ENCODE results near the gene TMEM114.

The TMEM114 gene

GRCh38 chr16:8550728-8551387, 39.5 kb downstream of the TMEM114 start:
- DNase-seq (ENCODE audit: extremely low read depth, insufficient read length): no peak
- no peak overlapping the region for H3K4me3 ChIP-seq (replicated peaks; ENCODE audit: low read depth, low read length)
- H3K36me3 ChIP-seq (ENCODE audit: control insufficient read depth, insufficient read depth, low read length): no peaks in the 10 kb centered on the region
- TF ChIP-seq CTCF (IDR thresholded peaks at IDR 0.05; ENCODE audit: insufficient read depth, low read length, poor library complexity, severe bottlenecking): no peak
- H3K27me3 ChIP-seq (replicated peaks; ENCODE audit: control insufficient read depth, insufficient read depth, low read length): no peaks in the 10 kb centered on the region; the same call in 1 of the 2 replicates

- DNase-seq (ENCODE audit: extremely low read depth, insufficient read length): no peak
- H3K27me3 ChIP-seq (replicated peaks; ENCODE audit: control insufficient read depth, insufficient read depth, low read length): no peaks in the 10 kb centered on the region; the same call in 1 of the 2 replicates
- H3K36me3 ChIP-seq (ENCODE audit: control insufficient read depth, insufficient read depth, low read length): no peaks in the 10 kb centered on the region
- no peak for TF ChIP-seq CTCF (IDR thresholded peaks at IDR 0.05; ENCODE audit: insufficient read depth, low read length, poor library complexity, severe bottlenecking)
- no peak overlapping the region for H3K4me3 ChIP-seq (replicated peaks; ENCODE audit: low read depth, low read length)
These were observed 40.4 kb downstream of the TMEM114 start for GRCh38 chr16:8549843-8550412.

- no peaks in the 10 kb centered on the region for H3K36me3 ChIP-seq (ENCODE audit: control insufficient read depth, insufficient read depth, low read length)
- TF ChIP-seq CTCF (IDR thresholded peaks at IDR 0.05; ENCODE audit: insufficient read depth, low read length, poor library complexity, severe bottlenecking): no peak
- DNase-seq (ENCODE audit: extremely low read depth, insufficient read length): no peak
- H3K27me3 ChIP-seq (replicated peaks; ENCODE audit: control insufficient read depth, insufficient read depth, low read length): no peaks in the 10 kb centered on the region
- H3K4me3 ChIP-seq (replicated peaks; ENCODE audit: low read depth, low read length): no peak overlapping the region
These were observed 42.1 kb downstream of the TMEM114 start for GRCh38 chr16:8548166-8548565.

GRCh38 chr16:8547762-8548161, 42.5 kb downstream of the TMEM114 start:
- no peaks in the 10 kb centered on the region for H3K36me3 ChIP-seq (ENCODE audit: control insufficient read depth, insufficient read depth, low read length)
- H3K4me3 ChIP-seq (replicated peaks; ENCODE audit: low read depth, low read length): no peak overlapping the region
- no peak for TF ChIP-seq CTCF (IDR thresholded peaks at IDR 0.05; ENCODE audit: insufficient read depth, low read length, poor library complexity, severe bottlenecking)
- DNase-seq (ENCODE audit: extremely low read depth, insufficient read length): no peak
- no peaks in the 10 kb centered on the region for H3K27me3 ChIP-seq (replicated peaks; ENCODE audit: control insufficient read depth, insufficient read depth, low read length)

- H3K4me3 ChIP-seq (replicated peaks; ENCODE audit: low read depth, low read length): no peak overlapping the region
- no peak for TF ChIP-seq CTCF (IDR thresholded peaks at IDR 0.05; ENCODE audit: insufficient read depth, low read length, poor library complexity, severe bottlenecking)
- H3K36me3 ChIP-seq (ENCODE audit: control insufficient read depth, insufficient read depth, low read length): no peaks in the 10 kb centered on the region
- no peaks in the 10 kb centered on the region for H3K27me3 ChIP-seq (replicated peaks; ENCODE audit: control insufficient read depth, insufficient read depth, low read length)
- DNase-seq (ENCODE audit: extremely low read depth, insufficient read length): no peak
These were observed 45.9 kb downstream of the TMEM114 start for GRCh38 chr16:8544406-8544805.

Measured in GM06990 (cell line).